Hematopoietic multipotent progenitor cell treated with erythropoietin and hydrocortisone succinate and interleukin-3 and kit ligand, for 17 days (in vitro differentiated cells): ENCODE results near the gene MARCHF3.
"Not testable (repeated sequence)": the region's sequence is repeated elsewhere in the genome, so short reads cannot be mapped to it uniquely, and the experiment has no call there.

Source experiments
- DNase-seq: peaks from one replicate; pipeline ENCODE4 v3.0.0-alpha.2; 2015; ENCODE audit warnings: low spot score

MARCHF3 gene

DNA sequence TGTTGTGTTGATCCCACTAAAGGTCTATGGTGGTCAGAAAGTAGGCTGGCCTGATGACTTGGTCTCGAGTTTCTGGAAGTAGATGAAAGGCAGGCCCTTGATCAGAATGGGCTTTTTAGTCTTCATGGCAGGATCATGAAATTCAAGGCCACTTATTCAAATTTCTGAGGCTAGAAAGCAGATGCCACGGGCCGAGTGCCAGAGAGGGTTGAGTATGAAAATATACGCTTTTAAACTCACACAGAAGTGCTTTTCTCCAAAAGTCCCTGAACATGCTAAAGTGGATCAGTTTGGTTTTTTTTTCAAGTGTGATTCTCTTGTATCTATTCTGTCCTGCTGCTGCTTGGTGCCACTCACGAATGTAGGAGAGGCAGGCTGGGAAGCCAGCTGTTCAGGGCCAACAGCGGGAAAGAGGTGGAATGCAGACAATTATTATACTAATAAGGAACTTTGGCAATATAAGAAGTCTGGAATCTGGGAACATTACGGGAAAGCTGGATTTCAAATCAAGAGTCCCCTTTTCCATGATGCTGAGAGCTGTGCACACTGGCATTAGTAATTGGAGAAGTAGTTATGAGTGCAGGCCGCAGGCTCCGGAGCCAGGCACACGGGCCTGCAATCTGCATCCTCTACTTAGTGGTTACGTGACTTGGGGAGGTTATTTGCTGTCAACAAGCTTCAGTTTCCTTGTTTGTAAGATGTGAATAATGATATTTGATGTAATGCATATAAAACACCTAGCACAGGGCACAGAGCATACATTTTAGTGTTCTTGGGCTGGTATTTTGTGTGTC, 157.6 kb downstream of the MARCHF3 start:
- no peak for DNase-seq

- DNase-seq, result no peak
These were observed 158.9 kb downstream of the MARCHF3 start for GRCh38 chr5:126871441-126871840.

- DNase-seq, result no peak
These were observed 161.3 kb downstream of the MARCHF3 start for GRCh38 chr5:126869005-126869451.

GRCh38 chr5:126868338-126869004, 161.9 kb downstream of the MARCHF3 start:
- DNase-seq, result no peak

DNA sequence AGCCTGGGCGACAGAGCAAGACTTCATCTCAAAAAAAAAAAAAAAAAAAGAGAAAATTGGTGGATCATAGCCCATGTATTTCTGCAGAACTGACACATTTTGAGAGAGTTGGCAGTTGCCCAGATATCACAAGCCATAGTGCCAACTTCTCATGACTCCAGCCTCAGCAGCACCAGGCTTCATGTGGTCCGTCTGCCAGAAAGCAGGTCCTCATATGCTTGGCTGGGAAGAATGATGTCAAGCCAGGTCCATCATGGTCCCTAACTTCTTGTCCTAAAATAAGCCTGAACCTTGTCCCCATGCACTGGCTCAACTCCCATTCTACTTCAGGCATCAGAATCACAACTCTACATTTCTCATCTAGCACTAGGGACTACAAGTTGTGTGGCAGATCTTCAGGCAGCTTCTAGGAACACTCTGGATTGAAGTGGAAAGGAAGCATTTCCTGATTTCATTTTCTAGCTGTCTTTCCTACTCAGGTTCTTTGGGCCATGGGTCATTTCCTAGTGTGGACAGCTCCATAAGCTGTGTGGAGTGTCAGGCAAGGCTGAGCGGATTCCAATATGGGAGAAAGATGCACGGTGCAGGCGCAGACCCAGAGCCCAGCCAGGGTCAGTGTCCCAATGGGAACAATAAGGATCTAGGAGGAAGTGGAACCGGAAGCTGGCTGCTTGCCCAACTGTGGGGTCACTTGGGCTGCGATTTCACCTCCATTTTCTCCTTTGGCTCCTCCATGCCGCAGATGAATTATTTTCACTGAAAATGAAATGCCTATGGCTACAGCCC, 163.3 kb downstream of the MARCHF3 start:
- DNase-seq, result no peak

DNA sequence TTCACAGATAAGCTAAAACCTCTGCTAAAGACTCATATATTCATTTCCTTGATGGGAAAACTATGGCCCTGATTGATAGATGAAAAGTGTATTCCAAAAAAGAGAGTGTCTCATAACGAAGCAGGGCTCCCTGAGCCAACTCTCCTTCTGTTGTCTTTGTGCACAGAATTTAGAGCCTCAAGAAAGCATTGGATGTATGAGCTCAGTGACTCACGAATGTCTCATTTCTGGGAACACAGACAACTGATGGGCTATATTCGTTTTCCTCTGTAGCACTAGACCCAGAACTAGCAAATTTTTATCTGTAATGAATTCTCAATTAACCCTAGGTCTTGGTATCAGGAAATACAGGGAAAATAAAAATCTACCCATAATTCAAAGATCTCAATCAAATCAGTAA, 165.1 kb downstream of the MARCHF3 start:
- DNase-seq, result no peak

DNA sequence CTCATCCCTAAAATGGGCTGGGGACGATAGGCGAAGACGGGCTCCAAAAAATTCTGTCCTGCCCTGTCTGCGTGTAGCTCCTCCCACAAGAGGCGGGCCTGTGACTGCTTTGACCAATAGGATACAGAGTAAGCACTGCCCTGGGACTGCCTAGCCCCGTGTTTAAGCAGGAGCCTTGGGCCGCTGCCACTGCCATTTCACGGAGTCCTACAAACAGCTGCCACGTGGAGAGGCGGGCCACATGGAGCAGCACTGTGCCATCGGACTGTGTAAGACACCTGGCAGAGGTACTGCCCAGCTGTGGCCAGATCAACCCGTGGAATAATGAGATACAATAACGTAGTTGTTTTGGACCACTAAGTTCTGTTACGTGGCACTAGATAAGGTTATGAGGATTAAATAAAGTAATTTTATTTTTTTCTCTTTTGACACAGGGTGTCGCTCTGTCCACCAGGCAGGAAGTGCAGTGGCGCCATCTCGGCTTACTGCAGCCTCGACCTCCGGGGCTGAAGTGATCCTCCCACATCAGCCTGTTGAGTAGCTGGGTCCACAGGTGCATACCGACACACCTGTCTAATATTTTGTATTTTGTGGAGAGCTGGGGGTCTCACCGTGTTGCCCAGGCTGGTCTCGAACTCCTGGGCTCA, 166.2 kb downstream of the MARCHF3 start:
- no peak for DNase-seq

- no peak for DNase-seq
These were observed 167.0 kb downstream of the MARCHF3 start for GRCh38 chr5:126863402-126863801.

DNA sequence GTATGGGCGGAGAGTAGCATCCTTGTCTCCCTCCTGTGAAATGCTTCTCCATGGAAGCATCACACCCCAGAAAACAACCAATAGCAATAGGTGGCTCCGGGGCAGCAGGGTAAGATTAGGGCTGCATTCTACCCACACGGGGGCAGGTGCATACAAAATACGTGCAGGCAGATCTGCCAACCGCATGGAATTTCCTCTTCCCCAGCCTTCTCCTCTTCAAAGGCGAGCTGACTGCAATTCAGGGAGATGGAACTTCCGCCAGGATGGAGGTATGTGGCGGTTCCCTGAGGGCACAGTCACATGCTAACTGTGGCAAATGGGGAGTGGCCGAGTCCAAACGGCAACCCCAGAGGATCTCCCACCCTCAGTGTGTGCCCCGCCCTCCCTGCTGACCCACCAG, 171.9 kb downstream of the MARCHF3 start:
- no peak for DNase-seq

DNA sequence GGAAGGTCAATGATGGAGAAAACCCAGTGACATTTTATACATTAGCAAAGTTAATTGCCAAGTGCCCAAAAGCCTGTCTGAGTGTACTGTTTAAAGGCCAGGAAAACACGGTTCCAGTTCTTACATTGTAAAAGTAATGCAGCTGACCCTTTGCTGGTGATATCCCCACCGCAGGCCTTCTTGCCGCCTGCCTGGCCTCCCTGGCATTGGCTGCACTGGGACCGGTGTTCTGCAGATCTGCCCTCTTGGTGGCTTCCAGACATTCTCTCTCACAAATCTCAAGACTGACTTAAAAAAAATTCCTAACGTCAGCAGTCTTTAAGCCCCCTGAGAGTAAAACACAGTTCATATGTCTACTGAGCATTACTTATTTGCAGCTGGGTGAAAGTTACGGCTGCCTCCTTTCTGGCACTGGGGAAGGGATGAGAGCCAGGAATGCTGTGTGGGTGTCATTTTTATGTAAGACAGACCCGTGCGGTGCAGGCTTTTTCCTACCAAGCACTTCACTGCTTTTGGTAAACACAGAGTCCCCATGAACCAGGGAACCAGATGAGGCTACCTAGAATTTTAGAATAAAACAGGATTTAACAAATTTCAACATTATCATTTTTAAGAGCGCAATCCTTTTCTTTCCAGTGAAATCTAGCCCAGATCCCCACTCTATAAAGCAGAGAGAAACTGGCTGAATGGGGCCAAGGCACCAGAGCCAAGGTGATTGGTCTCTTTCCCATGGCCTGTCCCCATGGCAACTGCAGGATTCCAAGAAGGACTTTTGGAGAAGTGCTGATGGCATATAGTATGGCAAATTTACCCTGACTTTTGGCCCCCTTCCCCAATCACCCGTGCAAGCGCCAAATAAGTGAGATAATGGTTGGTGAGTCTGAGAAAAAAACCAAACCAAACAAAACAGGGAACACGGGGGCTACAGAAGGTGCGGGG, 172.6 kb downstream of the MARCHF3 start:
- no peak for DNase-seq

- no peak for DNase-seq
These were observed 175.1 kb downstream of the MARCHF3 start for GRCh38 chr5:126855266-126855665.

- no peak for DNase-seq
These were observed 175.7 kb downstream of the MARCHF3 start for GRCh38 chr5:126854526-126855110.

DNA sequence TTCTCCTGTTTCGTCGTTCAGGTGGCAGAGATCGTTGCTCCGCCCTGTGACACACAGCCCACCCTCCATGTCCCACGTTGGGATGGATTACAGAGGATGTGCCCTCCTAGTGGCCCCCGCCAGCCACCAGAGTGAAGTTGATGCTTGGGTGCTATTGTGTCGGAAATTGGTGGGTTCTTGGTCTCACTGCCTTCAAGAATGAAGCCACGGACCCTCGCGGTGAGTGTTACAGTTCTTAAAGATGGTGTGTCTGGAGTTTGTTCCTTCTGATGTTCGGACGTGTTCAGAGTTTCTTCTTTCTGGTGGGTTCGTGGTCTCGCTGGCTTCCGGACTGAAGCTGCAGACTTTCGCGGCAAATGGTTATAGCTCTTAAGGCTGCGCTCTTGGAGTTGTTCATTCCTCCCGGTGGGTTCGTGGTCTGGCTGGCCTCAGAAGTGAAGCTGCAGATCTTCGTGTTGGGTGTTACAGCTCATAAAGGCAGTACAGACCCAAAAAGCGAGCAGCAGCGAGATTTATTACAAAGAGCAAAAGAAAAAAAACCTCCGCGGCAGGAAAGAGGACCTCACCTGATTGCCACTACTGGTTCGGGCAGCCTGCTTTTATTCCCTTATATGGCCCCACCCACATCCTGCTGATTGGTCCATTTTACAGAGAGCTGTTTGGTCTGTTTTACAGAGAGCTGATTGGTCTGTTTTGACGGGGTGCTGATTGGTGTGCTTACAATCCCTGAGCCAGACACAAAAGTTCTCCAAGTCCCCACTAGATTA, 176.6 kb downstream of the MARCHF3 start:
- DNase-seq, result not testable (repeated sequence)

GRCh38 chr5:126852841-126853271, 177.5 kb downstream of the MARCHF3 start:
- no peak for DNase-seq

- no peak for DNase-seq
These were observed 178.2 kb downstream of the MARCHF3 start for GRCh38 chr5:126852091-126852571.

DNA sequence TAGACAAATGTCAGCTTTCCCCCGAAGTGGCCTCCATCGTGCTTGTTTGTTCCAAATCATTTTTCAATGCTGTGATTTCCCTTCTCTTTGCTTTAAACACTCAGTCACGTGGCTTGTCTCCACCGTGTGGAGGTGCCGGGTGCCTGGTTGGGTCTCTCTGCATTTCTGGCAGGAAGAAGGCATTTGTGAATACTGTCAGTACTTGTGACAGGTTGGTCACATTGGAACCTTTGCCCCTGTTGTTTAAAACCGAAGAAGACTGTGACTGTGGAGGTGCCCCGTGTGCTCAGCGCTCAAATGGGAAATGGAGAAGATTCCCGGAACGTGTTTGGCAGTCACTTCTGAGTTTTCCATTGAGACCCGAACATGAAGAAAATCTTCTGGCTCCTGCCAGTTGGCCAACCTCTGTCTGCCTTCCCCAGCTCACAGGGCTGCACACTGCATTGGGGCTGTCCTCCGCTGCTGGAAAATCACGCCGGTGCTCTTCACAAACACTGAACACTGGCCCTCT, 178.8 kb downstream of the MARCHF3 start:
- no peak for DNase-seq

GRCh38 chr5:126849101-126849678, 181.2 kb downstream of the MARCHF3 start:
- DNase-seq, result no peak

DNA sequence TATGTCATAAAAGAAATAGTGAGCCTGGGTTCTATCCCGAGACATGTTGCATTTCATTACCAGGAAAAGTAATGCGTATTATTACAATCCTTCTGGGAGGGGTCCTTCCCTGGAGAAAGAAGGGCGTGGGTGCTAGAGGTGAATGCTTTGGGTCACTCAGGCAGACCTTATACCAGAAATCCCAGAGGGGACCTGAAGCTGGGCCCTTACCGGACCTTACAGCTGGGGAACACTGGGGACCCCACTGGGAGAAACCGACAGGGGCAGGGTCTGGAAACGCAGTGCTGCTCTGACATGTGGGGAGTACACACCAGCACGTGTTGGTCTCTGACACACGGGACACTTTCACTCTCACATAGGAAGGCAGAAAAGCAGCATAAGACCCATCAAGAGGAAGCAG, 182.1 kb downstream of the MARCHF3 start:
- no peak for DNase-seq

GRCh38 chr5:126847826-126848251, 182.5 kb downstream of the MARCHF3 start:
- DNase-seq, result no peak
